ENCODE data around the gene TMEM114.

Gene TMEM114

DNA sequence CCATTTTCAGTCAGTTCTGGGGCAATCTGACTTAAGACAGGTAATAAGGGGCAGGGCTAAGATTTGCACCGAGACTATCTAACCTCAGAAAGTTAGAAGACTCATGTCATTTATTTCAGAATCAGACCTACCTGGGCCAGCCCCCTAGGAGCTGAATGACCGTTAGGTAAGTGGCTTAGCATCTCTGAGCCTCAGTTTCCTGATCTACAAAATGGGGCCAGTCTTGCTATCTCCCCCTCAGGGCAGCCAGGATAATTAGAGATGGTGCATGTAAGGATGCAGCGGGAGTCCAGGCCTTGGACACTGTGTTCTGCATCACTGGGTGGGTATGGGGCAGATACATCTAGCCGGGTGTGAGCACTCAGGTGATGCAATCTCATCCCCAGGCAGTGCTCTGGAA, 20.8 kb upstream of the TMEM114 start:
- no peak for DNase-seq (ENCODE audit: low read depth)

DNA sequence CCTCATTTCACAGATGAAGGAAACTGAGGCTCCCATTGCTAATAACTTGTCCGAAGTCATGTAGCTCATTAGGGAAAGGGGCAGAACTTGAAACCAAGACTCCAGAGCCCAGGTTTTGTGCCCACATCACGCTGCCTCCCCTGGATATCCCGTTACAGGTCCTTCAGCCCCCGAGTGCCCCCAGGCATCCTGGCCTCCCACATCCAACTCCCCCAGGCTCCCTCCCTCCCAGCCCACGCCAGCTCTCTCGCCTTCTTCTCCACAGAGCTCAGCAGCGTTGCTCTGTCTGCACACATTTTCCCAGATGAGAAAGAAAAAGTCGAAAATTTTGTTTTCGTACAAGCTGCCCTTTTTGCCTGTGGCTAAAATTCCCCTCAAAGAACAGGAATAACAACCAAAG, 16.9 kb upstream of the TMEM114 start:
- no peak for DNase-seq (ENCODE audit: low read depth)

DNA sequence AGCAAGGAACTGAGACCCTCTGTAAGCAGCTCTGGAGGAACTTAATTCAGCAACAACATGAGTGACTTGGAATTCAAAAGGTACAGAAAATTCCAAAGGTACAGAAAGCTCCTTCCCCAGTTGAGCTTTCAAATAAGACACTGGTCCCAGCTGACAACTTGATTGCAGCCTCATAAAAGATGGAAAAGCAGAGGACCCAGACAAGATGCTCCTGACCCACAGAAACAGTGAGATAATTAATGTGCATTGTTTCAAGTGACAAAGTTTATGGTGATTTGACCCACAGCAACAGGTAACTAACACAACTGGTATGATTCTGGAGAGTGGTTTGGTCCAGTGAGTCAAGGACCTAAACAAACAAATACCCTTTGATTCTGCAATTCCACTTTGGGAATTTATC, 15.2 kb upstream of the TMEM114 start:
- DNase-seq (ENCODE audit: low read depth): no peak

DNA sequence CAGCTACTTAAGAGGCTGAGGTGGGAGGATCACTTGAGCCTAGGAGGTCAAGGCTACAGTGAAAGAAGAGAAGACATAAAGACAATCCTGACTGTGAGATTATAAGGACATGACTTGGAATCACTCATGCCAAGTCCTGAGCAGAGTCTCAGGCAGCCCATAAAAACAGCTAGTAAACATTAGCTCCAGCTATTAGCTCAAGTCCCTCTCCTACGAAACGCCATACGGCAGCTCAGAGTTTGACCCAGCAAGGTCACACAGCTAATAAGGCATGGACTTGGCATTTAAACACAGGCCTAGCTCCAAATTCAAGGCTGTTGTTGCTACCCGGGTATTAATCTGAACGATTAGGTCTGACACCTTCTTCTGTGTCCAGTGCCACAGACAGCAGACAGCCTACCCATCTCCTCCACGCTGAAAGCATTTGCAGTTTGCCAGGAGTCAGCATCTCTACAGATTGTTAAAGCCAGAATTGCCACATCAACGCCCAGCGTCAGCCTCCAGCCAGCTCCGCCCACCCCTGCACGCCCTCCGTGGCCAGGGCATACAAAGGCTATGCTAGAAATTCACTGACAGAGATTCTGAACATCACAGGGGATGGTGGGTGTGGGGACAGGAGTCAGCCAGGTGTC, 9.9 kb upstream of the TMEM114 start:
- DNase-seq (ENCODE audit: low read depth): no peak

DNA sequence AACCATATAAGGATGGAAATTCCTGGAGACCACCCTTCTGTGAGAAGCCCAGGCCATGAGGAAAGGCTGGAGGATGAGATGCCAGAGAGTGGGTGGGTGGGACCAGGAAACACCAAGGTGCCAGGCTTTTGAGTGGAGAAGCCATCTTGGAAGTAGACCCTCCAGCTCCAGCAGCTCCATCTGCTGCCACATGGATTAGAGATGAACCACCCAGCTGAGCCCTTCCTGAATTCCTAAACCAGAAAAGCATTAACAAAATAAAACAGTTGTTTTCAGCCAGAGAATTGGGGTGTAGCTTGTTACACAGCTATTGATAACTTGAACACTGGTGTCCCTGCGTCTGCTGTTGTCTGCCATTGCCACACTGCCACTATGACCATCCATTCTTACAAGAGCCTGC, 6.3 kb upstream of the TMEM114 start:
- no peak for DNase-seq (ENCODE audit: low read depth)

DNA sequence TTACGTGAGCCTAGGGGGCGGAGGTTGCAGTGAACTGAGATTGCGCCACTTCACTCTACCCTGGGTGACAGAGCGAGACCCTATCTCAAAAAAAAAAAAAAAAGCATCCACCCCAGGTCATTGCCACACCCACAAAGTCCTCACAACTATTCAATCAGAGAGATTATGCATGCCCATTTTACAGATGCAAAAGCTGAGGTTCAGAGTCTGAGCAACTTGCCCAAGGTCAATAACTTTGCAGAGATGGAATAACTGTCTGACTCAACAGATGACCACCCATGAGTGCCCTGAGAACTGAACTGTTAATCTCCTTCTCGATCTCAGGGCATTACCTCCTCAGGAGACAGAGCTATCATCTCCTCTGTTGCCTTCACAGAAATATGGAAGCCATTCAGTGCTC, 5.5 kb upstream of the TMEM114 start:
- DNase-seq (ENCODE audit: low read depth): no peak

DNA sequence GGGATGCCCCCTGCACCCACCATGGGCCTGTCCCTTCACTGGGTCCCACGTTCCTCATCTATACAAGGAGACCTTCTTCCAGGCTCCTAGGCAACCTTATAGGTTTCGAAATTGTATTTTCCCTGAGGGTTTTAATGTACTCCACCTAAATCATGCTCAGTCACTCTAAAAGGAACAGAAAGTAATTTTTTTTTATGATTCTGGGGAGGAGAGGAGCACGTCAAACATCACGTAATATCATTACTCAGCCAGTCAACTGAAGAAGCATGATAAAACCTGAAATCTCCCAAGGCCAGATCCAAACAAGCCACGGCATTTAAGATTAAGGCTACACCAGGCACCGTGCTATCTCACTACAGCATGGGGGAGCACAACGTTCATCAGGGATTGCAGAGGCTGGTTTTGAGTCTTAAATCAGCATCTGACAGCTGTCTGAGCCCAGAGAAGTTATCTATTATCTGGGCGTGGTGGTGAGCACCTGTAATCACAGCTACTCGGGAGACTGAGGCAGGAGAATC, 3.9 kb upstream of the TMEM114 start:
- no peak for DNase-seq (ENCODE audit: low read depth)

DNA sequence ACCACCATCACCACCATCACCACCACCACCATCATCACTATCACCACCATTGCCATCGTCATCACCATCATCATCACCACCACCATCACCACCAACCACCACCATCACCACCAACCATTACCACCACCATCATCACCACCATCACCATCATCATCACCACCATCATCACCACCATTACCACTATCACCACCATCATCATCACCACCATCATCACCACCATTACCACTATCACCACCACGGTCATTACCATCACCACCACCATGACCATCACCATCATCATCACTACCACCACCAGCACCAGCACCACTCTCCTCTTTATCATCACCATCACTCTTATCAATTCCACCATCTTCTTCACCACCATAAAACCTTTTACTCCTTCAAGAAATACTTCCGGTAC, 1.1 kb upstream of the TMEM114 start:
- no peak for DNase-seq (ENCODE audit: low read depth)

DNA sequence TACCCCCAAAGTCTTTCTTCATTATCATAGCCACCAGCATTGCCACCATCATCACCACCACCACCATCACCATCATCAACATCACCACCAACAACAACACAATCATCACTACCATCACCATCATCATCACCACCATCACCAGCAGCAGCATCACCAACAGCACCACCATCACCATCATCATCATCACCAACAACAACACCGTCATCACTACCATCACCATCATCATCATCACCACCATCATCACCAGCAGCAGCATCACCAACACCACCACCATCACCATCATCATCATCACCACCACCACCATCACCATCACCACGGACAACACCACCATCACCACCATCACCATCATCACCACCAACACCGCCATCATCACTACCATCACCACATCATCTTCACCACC, 500 bp upstream of the TMEM114 start:
- no peak for DNase-seq (ENCODE audit: low read depth)

DNA sequence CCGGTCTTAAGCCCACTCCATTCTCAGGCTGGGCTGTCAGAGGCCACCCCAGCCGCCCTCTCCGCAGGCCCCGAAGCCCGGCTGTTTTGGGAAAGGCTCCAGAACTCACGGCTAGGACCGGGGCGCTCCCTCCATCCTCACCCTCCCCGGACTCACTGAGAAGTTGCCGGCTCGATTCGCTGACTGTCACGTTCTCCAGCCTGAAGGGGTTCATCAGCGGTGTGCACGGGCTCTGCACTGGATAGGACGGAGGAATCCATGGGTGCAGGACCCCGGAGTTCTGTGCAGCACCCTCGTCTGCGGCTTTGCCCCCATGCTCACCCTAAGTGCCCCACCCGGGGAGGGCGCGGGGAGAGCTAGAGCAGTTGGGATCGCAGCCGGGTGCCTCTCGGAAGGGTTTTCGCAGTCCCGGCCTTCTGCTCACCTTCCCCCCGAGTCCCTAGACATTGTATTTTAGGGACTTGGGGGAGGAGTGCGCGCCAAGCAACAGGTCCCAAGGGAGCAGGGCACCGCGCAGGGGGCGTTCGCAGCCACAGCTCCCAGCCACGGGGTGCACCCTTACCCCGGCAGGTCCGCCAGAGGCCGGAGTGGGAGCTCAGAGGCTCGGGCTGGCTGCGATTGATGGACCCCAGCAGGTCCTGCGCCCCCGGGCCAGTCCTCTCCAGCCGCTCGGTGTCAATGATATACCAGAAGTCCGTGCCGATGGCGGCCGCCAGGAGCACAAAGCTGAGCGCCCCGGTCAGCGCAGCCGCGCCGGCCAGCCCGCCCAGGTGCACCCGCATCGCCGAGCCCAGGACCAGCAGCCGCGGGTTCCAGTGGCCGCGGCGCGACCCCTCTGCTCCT, 1.0 kb downstream of the TMEM114 start:
- DNase-seq (ENCODE audit: low read depth): no peak

DNA sequence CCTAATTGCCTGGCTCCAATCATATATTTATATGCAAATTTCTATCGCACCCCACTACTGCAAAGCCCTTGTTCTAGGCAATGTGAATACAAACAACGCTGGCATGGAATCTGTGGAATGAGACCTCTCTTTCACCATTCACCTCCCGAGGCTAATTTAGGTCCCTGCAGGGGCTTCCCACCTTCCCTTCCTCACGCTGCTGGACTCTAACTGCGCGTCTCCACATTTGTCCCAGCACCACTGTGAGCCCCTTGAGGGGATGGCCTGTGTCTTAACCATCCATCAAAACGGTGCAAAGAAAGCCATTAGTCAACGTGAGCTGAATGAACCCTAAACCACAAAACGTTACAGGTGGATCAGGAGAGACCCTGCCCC, 1.6 kb downstream of the TMEM114 start:
- DNase-seq (ENCODE audit: low read depth): no peak

DNA sequence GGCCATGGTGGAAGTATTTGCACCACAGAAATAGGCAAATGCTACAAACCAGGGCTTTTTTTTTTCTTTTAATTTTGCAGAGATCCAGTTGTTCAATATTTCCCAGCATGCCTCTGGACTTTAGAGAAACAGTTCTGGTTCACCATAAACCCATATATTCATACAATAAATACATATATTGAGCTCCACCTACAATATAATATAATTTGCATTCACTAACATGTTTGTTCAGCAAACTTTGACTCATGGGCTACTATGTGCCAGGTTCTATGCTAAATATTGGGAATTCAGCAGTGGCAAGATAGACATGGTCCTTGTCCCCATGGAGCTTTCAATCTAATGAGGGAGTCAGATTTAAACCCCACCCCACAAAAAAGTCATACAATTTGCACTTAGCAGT, 3.2 kb downstream of the TMEM114 start:
- no peak for DNase-seq (ENCODE audit: low read depth)

DNA sequence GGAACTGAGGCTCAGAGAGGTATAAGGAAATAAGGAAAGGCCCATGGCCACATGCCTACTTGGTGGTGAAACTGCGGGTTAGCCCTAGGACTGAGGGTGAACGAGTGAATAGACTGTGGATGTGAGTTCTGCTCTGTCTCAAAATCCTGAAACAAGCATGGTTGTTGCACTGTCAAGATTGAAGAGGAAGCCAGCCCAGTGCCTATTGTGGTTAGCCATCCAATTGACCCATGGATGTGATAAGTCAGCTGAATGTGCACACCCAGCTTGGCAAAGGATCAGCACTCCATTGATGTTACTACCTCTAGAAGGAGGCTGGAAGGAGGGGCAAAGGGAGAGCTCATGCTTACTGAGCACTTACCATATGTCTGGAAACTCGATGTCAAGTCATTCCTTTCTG, 4.5 kb downstream of the TMEM114 start:
- no peak for DNase-seq (ENCODE audit: low read depth)

DNA sequence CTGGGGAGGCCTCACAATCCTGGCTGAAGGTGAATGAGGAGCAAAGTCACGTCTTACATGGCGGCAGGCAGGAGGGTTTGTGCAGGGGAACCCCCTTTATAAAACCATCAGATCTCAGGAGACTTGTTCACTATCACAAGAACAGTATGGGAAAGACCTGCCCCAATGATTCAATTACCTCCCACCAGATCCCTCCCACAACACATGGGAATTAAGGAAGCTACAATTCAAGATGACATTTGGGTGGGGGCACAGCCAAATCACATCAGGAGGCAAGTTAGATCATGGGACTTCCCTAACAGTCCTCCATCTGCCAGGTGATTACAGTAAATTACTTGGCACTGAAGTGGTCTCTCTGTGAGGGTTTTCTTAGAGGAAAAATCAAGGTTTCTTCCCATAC, 5.3 kb downstream of the TMEM114 start:
- no peak for DNase-seq (ENCODE audit: low read depth)

DNA sequence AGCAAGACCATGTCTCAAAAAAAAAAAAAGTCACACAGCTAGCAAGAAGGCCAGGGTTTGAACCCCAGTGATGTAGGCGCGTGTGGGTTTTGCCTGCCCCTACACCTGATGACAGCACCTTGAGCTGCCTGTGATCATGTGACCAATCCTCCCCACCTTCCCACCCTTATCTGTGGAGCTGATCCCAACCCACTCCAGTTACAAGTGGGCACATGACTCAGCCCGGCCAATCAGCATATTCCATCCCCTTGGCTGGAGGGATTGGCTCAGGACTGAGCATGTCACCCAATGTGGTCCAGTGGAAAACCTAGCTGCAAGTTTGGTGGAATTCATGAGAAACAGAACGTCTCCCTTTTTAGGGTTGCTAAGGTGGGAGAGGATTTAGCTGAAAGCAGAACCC, 6.6 kb downstream of the TMEM114 start:
- DNase-seq (ENCODE audit: low read depth): no peak

DNA sequence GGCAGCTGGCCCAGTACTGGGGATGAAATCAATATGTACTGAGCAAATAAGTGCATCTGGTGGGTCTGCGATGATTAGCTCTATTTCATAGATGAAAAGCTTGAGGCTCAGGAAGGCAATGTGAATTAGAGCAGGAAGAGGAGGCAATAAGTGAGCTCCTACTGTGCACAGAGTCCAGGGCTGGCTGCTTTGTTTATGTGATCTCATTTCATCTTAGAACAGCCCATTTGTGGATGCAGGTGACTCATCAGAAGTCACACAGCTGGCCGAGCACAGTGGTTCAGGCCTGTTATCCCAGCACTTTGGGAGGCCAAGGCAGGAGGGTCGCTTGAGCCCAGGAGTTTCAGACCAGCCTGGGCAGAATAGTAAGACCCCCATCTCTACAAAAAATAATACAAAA, 7.1 kb downstream of the TMEM114 start:
- DNase-seq (ENCODE audit: low read depth): no peak

DNA sequence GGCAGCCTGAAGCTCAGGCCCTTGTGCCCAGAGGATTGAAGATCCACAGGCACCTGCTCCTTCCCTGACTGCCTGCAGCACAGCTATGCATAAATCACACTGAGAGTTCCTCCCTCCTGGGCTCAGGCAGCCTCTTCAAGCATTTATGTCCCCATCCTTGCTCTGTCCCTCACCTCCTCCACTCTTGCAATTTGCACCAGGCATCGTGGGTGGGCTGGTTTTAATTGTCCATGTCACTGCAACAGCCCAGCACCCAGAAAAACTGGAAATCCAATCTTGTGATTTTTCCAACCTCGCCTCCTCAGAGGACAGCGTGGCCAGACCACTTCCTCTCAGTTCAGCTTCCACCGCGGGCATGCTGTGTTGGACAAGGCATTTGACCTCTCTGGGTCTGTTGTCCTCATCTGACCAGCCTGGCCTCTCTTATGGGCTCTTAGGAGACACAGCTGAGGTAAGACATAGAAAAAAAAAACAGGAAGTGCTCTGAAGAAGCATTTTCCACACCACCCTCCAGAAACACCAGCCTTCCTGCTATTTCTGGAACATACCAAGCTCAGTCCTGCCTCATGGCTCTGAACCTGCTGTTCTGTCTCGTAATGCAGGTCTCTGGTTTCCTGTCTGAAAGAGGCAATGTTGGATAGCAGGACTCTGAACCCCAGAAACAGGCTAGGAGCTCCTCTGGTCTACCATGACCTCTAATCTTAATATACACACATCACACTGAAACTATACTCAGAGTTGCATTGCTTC, 8.3 kb downstream of the TMEM114 start:
- no peak for DNase-seq (ENCODE audit: low read depth)

DNA sequence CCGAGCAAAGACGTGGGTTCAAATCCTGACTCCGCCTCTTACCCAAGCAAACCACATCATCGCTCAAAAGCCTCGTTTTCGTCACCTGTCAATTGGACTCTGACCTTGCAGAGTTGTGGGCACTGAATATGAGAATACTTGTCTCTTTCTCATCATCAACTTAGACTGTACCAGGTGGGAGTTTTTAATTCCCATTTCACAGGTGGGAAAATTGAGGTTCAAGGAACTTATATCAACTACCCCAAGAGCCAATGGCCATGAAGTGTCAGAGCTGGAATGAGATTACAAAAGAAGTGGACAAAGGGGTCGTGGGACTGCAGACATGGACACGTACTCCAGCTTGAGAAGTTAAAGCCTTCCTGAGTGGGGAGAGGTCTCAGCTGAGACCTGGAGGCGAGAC, 10.8 kb downstream of the TMEM114 start:
- no peak for DNase-seq (ENCODE audit: low read depth)

DNA sequence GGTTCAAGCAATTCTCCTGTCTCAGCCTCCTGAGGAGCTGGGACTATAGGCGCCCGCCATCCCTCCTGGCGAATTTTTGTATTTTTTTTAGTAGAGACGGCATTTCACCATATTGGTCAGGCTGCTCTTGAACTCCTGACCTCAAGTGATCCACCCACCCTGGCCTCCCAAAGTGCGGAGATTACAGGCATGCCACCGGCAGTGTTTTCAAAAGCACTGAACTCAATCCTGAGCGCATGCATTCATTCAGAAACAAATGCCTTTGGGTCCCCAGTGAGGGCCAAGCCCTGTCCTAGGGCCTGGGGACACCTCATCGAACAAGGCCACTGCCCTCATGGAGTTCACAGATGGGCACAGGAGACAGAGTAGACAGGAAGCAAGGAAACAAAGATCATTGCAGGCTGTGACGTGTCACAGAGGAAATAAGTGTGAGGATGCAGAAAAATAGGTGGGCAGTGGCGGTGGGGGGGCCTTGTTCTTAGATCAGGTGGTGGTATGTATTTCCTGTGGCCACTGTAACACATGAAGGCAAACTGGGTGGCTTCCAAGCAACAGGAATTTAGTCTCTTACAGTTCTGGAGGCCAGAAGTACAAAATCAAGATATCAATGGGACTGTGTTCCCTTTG, 12.5 kb downstream of the TMEM114 start:
- DNase-seq (ENCODE audit: low read depth): no peak

DNA sequence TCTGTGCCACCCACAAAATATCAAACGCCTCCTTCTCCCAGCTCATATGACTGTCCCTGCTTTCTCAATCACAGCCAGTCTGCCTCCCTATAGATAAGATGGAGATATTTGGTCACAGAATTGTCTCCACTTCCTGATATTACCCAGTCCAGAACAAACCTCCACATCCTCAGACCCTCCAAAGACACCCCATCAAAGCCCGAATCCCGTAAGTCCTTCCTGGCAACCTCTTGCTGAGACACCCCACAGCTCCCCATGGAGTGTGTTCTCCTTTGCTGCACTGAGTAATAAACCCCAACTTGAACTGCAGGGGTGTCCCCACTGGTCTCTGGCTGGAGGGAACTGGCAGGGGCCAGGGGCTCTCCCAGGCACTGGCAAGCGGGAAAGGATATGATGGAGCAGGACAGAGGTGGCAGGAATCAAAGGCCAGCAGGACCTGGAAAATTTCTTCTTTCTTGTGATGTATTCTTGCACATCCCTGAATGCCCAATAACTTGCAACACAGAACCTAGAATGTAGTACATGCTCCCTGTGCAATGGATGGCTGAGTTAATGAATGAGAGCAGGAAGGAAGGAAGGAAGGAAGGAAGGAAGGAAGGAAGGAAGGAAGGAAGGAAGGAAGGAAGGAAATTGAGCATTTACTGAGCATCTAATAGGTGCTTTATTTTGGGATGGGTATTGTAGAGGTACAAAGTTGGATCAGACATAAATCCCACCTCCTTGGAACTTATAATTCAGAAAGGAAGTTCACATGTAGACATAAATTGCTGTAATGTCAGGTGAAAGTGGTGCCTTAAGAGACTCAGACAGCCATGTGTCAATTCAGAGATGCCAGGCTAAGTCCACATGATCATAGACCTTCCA, 13.9 kb downstream of the TMEM114 start:
- no peak for DNase-seq (ENCODE audit: low read depth)

DNA sequence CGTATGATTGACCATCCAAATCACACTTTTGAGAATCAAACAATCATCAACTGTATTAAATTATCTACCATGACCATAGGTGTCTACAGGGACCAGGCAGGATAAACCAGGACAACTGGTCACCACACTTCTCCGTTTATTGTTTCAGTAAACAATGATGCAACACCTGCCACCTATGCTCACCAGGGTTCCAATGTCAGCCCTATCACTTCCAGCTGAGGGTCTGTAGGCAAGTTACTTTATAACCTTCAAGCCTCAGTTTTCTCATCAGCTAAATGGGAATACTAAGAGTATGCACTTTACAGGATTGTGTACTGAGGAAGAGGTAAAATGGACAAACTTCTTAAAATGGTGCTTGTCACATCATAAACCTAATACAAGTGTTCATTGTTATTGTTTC, 14.9 kb downstream of the TMEM114 start:
- DNase-seq (ENCODE audit: low read depth): no peak

Measured in fibroblast of gingiva (primary cell).